Right renal cortex interstitium (tissue), 3 donors: ENCODE measurements around the gene CCNA2. TPM values are rescaled to one million over a fixed set of nuclear protein-coding genes. Genes with fewer than 3 reads are reported as not detected.

ENCODE experiments used
- DNase-seq, 3 donors: peaks; one replicate each; pipeline ENCODE4 v3.0.0-alpha.2; 2013; ENCODE audit warnings: low read depth in 3 of 3, low spot score in 2 of 3
- polyA plus RNA-seq, 3 donors: library from polyadenylated mRNA; unstranded; fragments of 120-200 nt; gene quantifications; one replicate each; pipeline ENCODE4 v1.2.1, GENCODE V29; 2013; ENCODE audit not compliant: insufficient read length in 3 of 3

The CCNA2 gene
- polyA plus RNA-seq, 3 donors: 33.6 to 39.2 (median 37.4) TPM

DNA sequence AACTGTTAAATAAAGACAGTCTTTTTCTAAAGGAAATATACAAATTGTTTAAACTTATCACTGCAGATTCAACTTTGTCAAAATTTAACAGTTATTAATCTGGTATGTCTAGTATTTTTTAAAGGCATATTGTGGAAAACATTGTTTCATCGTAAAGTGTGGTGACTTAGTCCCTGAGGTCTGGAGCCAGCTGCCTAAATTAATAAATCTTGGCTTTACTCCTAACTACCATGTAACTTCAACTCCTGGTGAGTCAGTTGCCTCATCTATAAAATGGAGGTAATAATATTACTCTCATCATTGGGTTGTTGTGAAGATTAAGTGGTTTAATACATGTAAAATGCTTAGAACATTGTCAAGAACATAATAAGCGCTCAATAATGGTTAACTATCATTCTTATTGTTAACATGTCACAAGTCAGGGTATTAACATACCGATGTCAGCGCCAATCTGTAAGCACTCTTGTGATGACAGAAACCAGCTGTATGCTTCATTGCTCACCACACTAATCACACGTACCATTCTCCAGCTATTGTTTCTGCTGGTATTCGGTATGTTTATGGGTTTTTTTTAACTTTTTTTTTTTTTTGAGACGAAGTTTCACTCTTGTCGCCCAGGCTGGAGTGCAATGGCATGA is 44.6 kb downstream of the CCNA2 start:
- DNase-seq: no peak

GRCh38 chr4:121777625-121778024 is 46.1 kb downstream of the CCNA2 start:
- DNase-seq: no peak

- no peak for DNase-seq
These were observed 46.9 kb downstream of the CCNA2 start for GRCh38 chr4:121776610-121777401.

- DNase-seq: no peak
These were observed 49.8 kb downstream of the CCNA2 start for GRCh38 chr4:121773883-121774282.

DNA sequence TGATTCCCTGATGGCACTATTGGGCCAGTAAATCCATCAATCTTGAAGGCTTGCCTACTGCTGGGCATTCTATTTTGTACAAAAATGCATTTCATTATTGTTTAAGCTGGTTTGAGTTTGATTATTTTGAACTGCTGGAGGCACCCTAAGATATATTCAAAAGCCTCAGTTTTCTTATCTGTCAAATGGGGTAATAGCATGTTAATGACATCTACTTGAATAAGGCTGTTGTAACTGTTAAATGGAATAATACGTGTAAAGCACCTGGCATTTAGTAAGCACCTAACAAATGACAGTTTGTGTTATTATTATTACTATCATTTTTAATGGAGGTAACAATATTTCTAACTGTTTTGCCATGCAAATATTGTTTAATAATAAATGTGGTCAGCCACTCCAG is 51.8 kb downstream of the CCNA2 start:
- no peak for DNase-seq

GRCh38 chr4:121769341-121769740 is 54.3 kb downstream of the CCNA2 start:
- no peak for DNase-seq

DNA sequence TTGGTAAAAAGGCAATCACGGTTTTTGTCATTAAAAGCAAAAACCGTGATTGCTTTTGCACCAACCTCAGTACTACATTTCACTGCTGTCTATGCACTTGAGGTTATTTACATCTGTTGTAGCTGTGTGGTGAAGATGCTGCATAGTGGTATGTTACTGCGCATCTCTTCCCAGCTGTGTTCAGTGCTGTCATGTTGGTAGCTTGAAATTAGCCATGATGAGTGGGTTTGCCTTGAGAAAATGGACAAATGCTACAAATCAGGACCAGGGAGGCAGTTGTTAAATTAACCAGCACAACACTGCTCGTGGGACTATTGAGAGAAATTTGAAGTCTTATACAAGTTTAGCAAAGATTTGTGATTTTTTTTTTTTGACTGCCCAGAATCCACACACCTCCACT is 56.5 kb downstream of the CCNA2 start:
- no peak for DNase-seq

Other genes starting within 250 kb of the CCNA2 start
- gene ANXA5, start 126.9 kb downstream of the CCNA2 start, polyA plus RNA-seq: 100 to 1,000 TPM; 404 to 465 (median 457) TPM
- under 1 TPM; 0.35 to 0.85 (median 0.57) TPM for gene SMIM43, start 58.7 kb downstream of the CCNA2 start, polyA plus RNA-seq
- gene EXOSC9, start 22.6 kb downstream of the CCNA2 start, polyA plus RNA-seq: 10 to 100 TPM; 49.9 to 60.9 (median 59.8) TPM
- gene BBS7, start 46.6 kb upstream of the CCNA2 start, polyA plus RNA-seq: 10 to 100 TPM; 26.2 to 29.4 (median 27.6) TPM
- 1 to 10 TPM in 2 of 3 donors, under 1 TPM in 1; 1.00 to 1.3 (median 1.2) TPM for gene TRPC3, start 128.2 kb upstream of the CCNA2 start, polyA plus RNA-seq